Astrocyte (in vitro differentiated cells and primary cell): ENCODE data around the gene C11orf58.

ENCODE experiments used
- EZH2 ChIP-seq: IDR thresholded peaks from 2 replicates; pipeline ENCODE4 v1.6.1; 2012; ENCODE audit warnings: mild to moderate bottlenecking, low read length, inconsistent platforms; ENCODE audit not compliant: insufficient read depth
- TF ChIP-seq, protein P1 (sequence below): IDR thresholded peaks from 2 replicates; pipeline ENCODE4 v1.5.1; 2011; ENCODE audit warnings: low read depth, mild to moderate bottlenecking, inconsistent platforms, low read length, moderate library complexity; ENCODE audit not compliant: insufficient read depth

DNA sequence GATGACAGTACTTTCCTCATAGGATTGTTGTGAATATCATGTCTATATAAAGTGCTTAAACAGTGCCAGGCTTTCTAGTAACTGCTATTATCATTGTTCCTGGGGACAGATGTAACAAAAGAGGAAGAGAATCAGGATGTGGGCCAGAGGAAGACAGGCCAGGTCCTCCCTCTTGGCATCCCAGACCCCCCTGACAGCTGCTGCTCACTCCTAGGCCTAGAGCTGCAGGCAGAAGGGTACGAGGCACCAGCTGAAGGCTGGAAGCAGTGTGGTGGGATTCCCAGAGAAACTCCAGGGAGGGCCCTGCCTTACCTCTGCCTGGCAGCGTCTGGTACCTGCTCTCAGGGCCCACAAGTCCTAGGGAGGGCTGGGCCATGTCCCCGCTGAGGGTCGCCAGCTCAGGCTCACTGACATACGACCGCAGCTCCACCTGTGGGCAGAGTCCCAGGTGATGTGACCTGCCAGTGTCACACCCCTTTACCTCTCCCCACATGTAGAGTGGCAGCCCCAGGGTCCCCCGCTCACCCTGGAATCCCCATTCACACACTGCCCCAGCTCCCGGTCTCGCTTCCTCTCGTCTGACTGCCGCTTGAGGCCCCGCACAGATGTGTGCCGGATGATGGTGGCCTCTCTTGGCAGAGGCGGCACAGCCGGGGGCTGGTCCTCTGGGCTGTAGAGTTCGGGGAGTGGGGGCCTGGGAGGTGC lies 52.2 kb downstream of the C11orf58 start:
- TF ChIP-seq, protein P1, sequence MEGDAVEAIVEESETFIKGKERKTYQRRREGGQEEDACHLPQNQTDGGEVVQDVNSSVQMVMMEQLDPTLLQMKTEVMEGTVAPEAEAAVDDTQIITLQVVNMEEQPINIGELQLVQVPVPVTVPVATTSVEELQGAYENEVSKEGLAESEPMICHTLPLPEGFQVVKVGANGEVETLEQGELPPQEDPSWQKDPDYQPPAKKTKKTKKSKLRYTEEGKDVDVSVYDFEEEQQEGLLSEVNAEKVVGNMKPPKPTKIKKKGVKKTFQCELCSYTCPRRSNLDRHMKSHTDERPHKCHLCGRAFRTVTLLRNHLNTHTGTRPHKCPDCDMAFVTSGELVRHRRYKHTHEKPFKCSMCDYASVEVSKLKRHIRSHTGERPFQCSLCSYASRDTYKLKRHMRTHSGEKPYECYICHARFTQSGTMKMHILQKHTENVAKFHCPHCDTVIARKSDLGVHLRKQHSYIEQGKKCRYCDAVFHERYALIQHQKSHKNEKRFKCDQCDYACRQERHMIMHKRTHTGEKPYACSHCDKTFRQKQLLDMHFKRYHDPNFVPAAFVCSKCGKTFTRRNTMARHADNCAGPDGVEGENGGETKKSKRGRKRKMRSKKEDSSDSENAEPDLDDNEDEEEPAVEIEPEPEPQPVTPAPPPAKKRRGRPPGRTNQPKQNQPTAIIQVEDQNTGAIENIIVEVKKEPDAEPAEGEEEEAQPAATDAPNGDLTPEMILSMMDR: no peak
- no peak for TF ChIP-seq EZH2
